PFSK-1 (cell line): ENCODE results near the gene RASEF.

Experiments used
- POLR2AphosphoS5 ChIP-seq: IDR thresholded peaks from 2 replicates; pipeline ENCODE4 v1.6.1; 2012; ENCODE audit warnings: low read depth, mild to moderate bottlenecking, control low read depth, low read length, moderate library complexity
- SIN3A ChIP-seq: IDR thresholded peaks from 2 replicates; pipeline ENCODE4 v1.6.1; 2012; ENCODE audit warnings: mild to moderate bottlenecking, low read length, moderate library complexity, borderline replicate concordance; ENCODE audit not compliant: insufficient read depth
- TAF1 ChIP-seq: IDR thresholded peaks from 2 replicates; pipeline ENCODE4 v1.6.1; 2012; ENCODE audit warnings: low read length, control low read depth, borderline replicate concordance; ENCODE audit not compliant: insufficient read depth
- TF ChIP-seq, protein P1 (sequence below), 2 experiments: IDR thresholded peaks; 2 replicates each; pipeline versions ENCODE4 v1.6.1 to v1.8.0; 2011 to 2012; ENCODE audit warnings: low read depth in 2 of 2, low read length in 2 of 2, control low read depth in 1 of 2, inconsistent platforms in 1 of 2, mild to moderate bottlenecking in 1 of 2, moderate library complexity in 1 of 2; ENCODE audit not compliant: insufficient read depth in 1 of 2

DNA sequence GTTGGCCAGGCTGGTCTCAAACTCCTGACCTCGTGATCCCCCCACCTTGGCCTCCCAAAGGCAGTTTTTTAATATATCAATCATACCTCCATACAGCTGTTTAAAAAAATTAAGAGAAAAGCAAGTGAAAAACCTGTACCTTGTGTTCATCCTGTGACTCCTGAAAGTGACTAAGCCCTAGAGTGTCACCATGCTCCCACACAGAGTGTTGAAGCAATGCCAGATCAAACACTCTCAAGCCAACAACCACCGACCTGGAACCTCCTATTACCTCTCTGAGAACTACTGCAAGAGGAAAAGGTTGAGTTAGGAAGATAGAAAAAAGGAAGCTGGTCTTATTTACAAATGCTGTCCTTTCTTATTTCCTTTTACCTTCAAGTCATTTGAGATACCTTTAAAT, 123.5 kb downstream of the RASEF start:
- TF ChIP-seq SIN3A (no peak), POLR2AphosphoS5 (no peak), TAF1 (no peak)
- TF ChIP-seq, protein P1, sequence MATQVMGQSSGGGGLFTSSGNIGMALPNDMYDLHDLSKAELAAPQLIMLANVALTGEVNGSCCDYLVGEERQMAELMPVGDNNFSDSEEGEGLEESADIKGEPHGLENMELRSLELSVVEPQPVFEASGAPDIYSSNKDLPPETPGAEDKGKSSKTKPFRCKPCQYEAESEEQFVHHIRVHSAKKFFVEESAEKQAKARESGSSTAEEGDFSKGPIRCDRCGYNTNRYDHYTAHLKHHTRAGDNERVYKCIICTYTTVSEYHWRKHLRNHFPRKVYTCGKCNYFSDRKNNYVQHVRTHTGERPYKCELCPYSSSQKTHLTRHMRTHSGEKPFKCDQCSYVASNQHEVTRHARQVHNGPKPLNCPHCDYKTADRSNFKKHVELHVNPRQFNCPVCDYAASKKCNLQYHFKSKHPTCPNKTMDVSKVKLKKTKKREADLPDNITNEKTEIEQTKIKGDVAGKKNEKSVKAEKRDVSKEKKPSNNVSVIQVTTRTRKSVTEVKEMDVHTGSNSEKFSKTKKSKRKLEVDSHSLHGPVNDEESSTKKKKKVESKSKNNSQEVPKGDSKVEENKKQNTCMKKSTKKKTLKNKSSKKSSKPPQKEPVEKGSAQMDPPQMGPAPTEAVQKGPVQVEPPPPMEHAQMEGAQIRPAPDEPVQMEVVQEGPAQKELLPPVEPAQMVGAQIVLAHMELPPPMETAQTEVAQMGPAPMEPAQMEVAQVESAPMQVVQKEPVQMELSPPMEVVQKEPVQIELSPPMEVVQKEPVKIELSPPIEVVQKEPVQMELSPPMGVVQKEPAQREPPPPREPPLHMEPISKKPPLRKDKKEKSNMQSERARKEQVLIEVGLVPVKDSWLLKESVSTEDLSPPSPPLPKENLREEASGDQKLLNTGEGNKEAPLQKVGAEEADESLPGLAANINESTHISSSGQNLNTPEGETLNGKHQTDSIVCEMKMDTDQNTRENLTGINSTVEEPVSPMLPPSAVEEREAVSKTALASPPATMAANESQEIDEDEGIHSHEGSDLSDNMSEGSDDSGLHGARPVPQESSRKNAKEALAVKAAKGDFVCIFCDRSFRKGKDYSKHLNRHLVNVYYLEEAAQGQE (IDR thresholded peaks at IDR 0.05; ENCODE audit: insufficient read depth in 1 of 2, low read depth in 2 of 2, low read length in 2 of 2): no peak
